ENCODE measurements around the gene FBXO2.

DNA sequence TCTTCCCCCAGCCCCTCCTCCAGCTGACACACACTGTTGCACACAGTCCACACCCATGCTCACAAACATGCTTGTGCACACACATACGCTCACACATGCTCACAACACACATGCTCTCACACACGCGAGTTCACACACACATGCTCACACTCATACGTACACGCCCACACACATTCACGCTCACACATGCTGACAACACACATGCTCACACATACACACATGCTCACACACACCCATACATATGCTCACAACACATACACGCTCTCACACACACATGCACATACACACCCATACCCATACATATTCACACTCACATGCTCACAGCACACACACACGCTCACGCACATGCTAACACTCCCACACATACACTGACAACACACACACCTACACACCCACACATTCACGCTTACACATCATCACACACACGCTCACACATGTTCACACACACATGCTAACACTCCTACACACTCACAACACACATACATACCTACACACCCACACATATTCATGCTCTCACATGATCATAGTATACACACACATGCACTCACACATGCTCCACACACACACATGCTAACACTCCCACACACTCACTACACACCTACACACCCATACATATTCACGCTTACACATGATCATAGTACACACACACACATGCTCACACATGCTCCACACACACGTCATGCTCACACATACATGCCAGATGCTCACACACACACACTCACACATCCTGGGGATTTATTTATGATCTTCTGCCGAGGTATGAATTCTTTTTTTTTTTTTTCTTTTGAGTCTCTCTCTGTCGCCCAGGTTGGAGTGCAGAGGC, 48.0 kb upstream of the FBXO2 start:
- TF ChIP-seq POLR2A (IDR thresholded peaks at IDR 0.05; ENCODE audit: low read depth, low read length) (no peak), POLR2AphosphoS5 (IDR thresholded peaks at IDR 0.05; ENCODE audit: low read depth, low read length) (no peak)
